SK-N-SH (cell line): ENCODE results near the gene TMEM179. TPM values are rescaled to one million over a fixed set of nuclear protein-coding genes. Genes with fewer than 3 reads are reported as not detected.

ENCODE experiments used
- CTCF ChIA-PET: fragments of 300-600, 350-600 bp; formaldehyde crosslinking; extraction: SDS; loops from one replicate; lab custom pipeline; 2021; lab: Yijun Ruan, JAX
- POLR2A ChIA-PET: fragments of 350-600 bp; sonication (Branson Sonifier 250); formaldehyde crosslinking; extraction: SDS; loops from one replicate; lab custom pipeline; 2020; ENCODE audit warnings: antibody characterized with exemption, inconsistent platforms; lab: Yijun Ruan, JAX
- DNase-seq: peaks from one replicate; pipeline ENCODE4 v3.0.0; 2012
- H2AFZ ChIP-seq: fragments of 200-600 bp; sonication (generic); 2 replicates; pipeline ENCODE4 v1.8.1; 2016; ENCODE audit warnings: antibody characterized with exemption, mild to moderate bottlenecking, low read depth
- H3F3A ChIP-seq: fragments of 200-600 bp; sonication (generic); replicated peaks from 2 replicates; pipeline ENCODE3; 2016; ENCODE audit warnings: antibody characterized with exemption, mild to moderate bottlenecking; ENCODE audit not compliant: insufficient read depth
- H3K27ac ChIP-seq, 2 experiments: fragments of 200-500 bp in 1 of 2; fragments of 200-600 bp in 1 of 2; sonication (Bioruptor generic) in 1 of 2; sonication (generic), shearing (Covaris generic) in 1 of 2; 2 replicates each; pipeline versions ENCODE4 v1.5.1 to v1.6.1; 2014 to 2016; ENCODE audit warnings: low read depth in 2 of 2, inconsistent platforms in 1 of 2, low read length in 1 of 2, mild to moderate bottlenecking in 1 of 2, mixed read lengths in 1 of 2
- H3K27me3 ChIP-seq: fragments of 200-600 bp; sonication (generic), shearing (Covaris generic); 2 replicates; pipeline ENCODE4 v1.6.1; 2016; ENCODE audit warnings: mixed run types; ENCODE audit not compliant: insufficient read depth
- H3K36me3 ChIP-seq, 2 experiments: fragments of 200-500 bp in 1 of 2; fragments of 200-600 bp in 1 of 2; sonication (Bioruptor generic) in 1 of 2; sonication (generic) in 1 of 2; replicated peaks in 1 of 2; 2 replicates each; pipeline versions ENCODE3 to v1.5.1; 2014 to 2016; ENCODE audit warnings: low read length in 1 of 2, mild to moderate bottlenecking in 1 of 2; ENCODE audit not compliant: insufficient read depth in 2 of 2, control insufficient read depth in 1 of 2
- H3K4me1 ChIP-seq, 2 experiments: fragments of 200-500 bp in 1 of 2; fragments of 200-600 bp in 1 of 2; sonication (Bioruptor generic) in 1 of 2; sonication (generic), shearing (Covaris generic) in 1 of 2; 2 replicates each; pipeline versions ENCODE4 v1.5.1 to v1.6.1; 2014 to 2016; ENCODE audit warnings: low read depth in 1 of 2, low read length in 1 of 2, mixed run types in 1 of 2; ENCODE audit not compliant: insufficient read depth in 2 of 2, control insufficient read depth in 1 of 2
- H3K4me2 ChIP-seq: fragments of 200-600 bp; sonication (generic), shearing (Covaris generic); 2 replicates; pipeline ENCODE4 v1.6.1; 2017; ENCODE audit warnings: mixed run types
- H3K4me3 ChIP-seq, 2 experiments: fragments of 200-500 bp in 1 of 2; fragments of 200-600 bp in 1 of 2; sonication (Bioruptor generic) in 1 of 2; sonication (generic), shearing (Covaris generic) in 1 of 2; 2 replicates each; pipeline versions ENCODE4 v1.5.1 to v1.8.1; 2014 to 2016; ENCODE audit warnings: low read depth in 2 of 2, inconsistent platforms in 1 of 2, low read length in 1 of 2, mild to moderate bottlenecking in 1 of 2, mixed read lengths in 1 of 2, moderate library complexity in 1 of 2
- H3K79me2 ChIP-seq: fragments of 200-600 bp; sonication (generic); 2 replicates; pipeline ENCODE4 v1.8.1; 2017; ENCODE audit warnings: mild to moderate bottlenecking; ENCODE audit not compliant: insufficient read depth
- H3K9ac ChIP-seq: fragments of 200-600 bp; sonication (generic); 2 replicates; pipeline ENCODE4 v1.6.1; 2017; ENCODE audit warnings: mixed run types
- H3K9me2 ChIP-seq: fragments of 200-600 bp; sonication (generic); 2 replicates; pipeline ENCODE4 v1.6.1; 2017; ENCODE audit warnings: mixed run types
- H3K9me3 ChIP-seq: fragments of 200-600 bp; sonication (generic); 2 replicates; pipeline ENCODE4 v1.6.1; 2017; ENCODE audit warnings: mixed run types, mild to moderate bottlenecking, moderate library complexity
- H4K20me1 ChIP-seq: fragments of 200-600 bp; sonication (generic); 2 replicates; pipeline ENCODE4 v1.6.1; 2017; ENCODE audit warnings: mild to moderate bottlenecking, mixed run types; ENCODE audit not compliant: insufficient read depth
- CTCF ChIP-seq: fragments of 200-600 bp; sonication (generic); IDR thresholded peaks from 2 replicates; pipeline ENCODE4 v1.6.1; 2017; ENCODE audit warnings: antibody characterized with exemption, mild to moderate bottlenecking, moderate library complexity
- FOXJ3 ChIP-seq: sonication (generic); formaldehyde crosslinking; IDR thresholded peaks from 2 replicates; pipeline ENCODE4 v1.5.1; 2020; ENCODE audit warnings: mild to moderate bottlenecking, missing genetic modification reagents
- FOXM1 ChIP-seq: IDR thresholded peaks from 2 replicates; pipeline ENCODE4 v1.4.0; 2012; ENCODE audit warnings: low read depth, mild to moderate bottlenecking
- JUND ChIP-seq: IDR thresholded peaks from 2 replicates; pipeline ENCODE4 v1.4.0; 2012
- MEF2A ChIP-seq: IDR thresholded peaks from 2 replicates; pipeline ENCODE4 v1.4.0; 2012; ENCODE audit warnings: low read depth, borderline replicate concordance
- POLR2AphosphoS5 ChIP-seq: IDR thresholded peaks from 2 replicates; pipeline ENCODE4 v1.6.1; 2012; ENCODE audit warnings: low read depth, low read length
- RXRA ChIP-seq: IDR thresholded peaks from 2 replicates; pipeline ENCODE4 v1.4.0; 2012; ENCODE audit warnings: low read depth, mild to moderate bottlenecking, borderline replicate concordance
- USF2 ChIP-seq: fragments of 150-350 bp; IDR thresholded peaks from 2 replicates; pipeline ENCODE4 v1.6.1; 2017; ENCODE audit warnings: antibody characterized with exemption, low read length, low read depth, borderline replicate concordance
- WGBS: methylation state at CpG from one replicate; pipeline ENCODE4 v1.1.6; 2017; ENCODE audit warnings: low lambda C conversion rate; 5-methylcytosine and 5-hydroxymethylcytosine counted together
- polyA plus RNA-seq, 3 experiments: library from polyadenylated mRNA; depleted of rRNA; stranded (reverse); fragments of >200 nt; gene quantifications; 2 replicates each; pipeline ENCODE4 v1.2.3, GENCODE V29; 2012

The TMEM179 gene
- polyA plus RNA-seq, 1 of the 3 experiments (the other 2 are of a cell fraction), result 1.7 TPM

- TF ChIP-seq CTCF (no peak), FOXM1 (no peak), POLR2AphosphoS5 (no peak), MEF2A (no peak)
Measured at GRCh38 chr14:104571246-104571645, 33.3 kb downstream of the TMEM179 start (continued).

GRCh38 chr14:104569435-104569834 lies 35.1 kb downstream of the TMEM179 start:
- H3K36me3 ChIP-seq, result no peaks in the 10 kb centered on the region
- H3K27ac ChIP-seq, result peak overlapping the region in 1 of 2 experiments; percentile 44; a peak in 1 of 4 replicates
- no peak overlapping the region for H3K4me2 ChIP-seq
- no peak overlapping the region for H3K9ac ChIP-seq
- no peaks in the 10 kb centered on the region for H3K9me2 ChIP-seq
- POLR2A ChIA-PET, result interaction anchor here (1.0 kb wide), 1 partner anchor 17 kb away, joined by 3 read pairs; no protein-coding TSS in a partner anchor
- no peaks in the 10 kb centered on the region for H3K9me3 ChIP-seq
- no peak overlapping the region for H3K4me3 ChIP-seq
- no peak overlapping the region for H2AFZ ChIP-seq
- TF ChIP-seq FOXJ3 (CRISPR knock-in tag) (no peak), MEF2A (no peak), POLR2AphosphoS5 (no peak)
- TF ChIP-seq, all 33 proteins: peak for 0
- 33% methylated on average over 9 of the region's 10 CpGs for WGBS
- Histone ChIP-seq H3K79me2 (no peaks in the 10 kb centered on the region), H3K4me1 (peaks cover 0 to 66% of the 10 kb centered on the region in 2 experiments; a peak in 1 of 4 replicates), H4K20me1 (no peaks in the 10 kb centered on the region), H3K27me3 (no peaks in the 10 kb centered on the region), H3F3A (no peaks in the 10 kb centered on the region)
- CTCF ChIA-PET, result interaction anchor here (1.2 to 8.9 kb wide), 6 partner anchors 10 to 491 kb away, joined by 3 to 96 read pairs (median 5); partner anchors contain the start of gene C14orf180
- DNase-seq, result peak; percentile 75

GRCh38 chr14:104568620-104569019 lies 36.0 kb downstream of the TMEM179 start:
- H3K79me2 ChIP-seq, result no peaks in the 10 kb centered on the region
- TF ChIP-seq USF2 (no peak), RXRA (no peak), JUND (no peak)
- DNase-seq, result no peak
- H3K9me2 ChIP-seq, result no peaks in the 10 kb centered on the region
- CTCF ChIA-PET, result interaction anchor here (1.6 to 8.9 kb wide), 6 partner anchors 11 to 491 kb away, joined by 3 to 96 read pairs (median 8); partner anchors contain the start of gene C14orf180
- H3K36me3 ChIP-seq, result no peaks in the 10 kb centered on the region
- no peaks in the 10 kb centered on the region for H3K27me3 ChIP-seq
- no peak overlapping the region for H3K9ac ChIP-seq
- no peak overlapping the region for H3K4me3 ChIP-seq
- H4K20me1 ChIP-seq, result no peaks in the 10 kb centered on the region
- no peak overlapping the region for H3K27ac ChIP-seq
- H3K9me3 ChIP-seq, result no peaks in the 10 kb centered on the region
- no peak overlapping the region for H2AFZ ChIP-seq
- WGBS, result 45% methylated on average over 2 of the region's 11 CpGs
- H3F3A ChIP-seq, result no peaks in the 10 kb centered on the region
- POLR2A ChIA-PET, result interaction anchor here (1.3 kb wide), 1 partner anchor 13 kb away, joined by 4 read pairs; no protein-coding TSS in a partner anchor
- peaks cover 0 to 70% of the 10 kb centered on the region in 2 experiments; a peak in 1 of 4 replicates for H3K4me1 ChIP-seq
- no peak overlapping the region for H3K4me2 ChIP-seq
